ENCODE data around the gene TMEM244. TPM values are rescaled to one million over a fixed set of nuclear protein-coding genes. Genes with fewer than 3 reads are reported as not detected.
"Not testable (repeated sequence)": the region's sequence is repeated elsewhere in the genome, so short reads cannot be mapped to it uniquely, and the experiment has no call there.

TMEM244 gene
- total RNA-seq, 3 donors from 2014 or later (not counting 1 experiment from before 2014, with no cell fraction given): not detected

- no CpG with 5 or more reads among the region's 2 CpGs for WGBS (ENCODE audit: insufficient coverage)
- ATAC-seq: no peak
- Histone ChIP-seq H3K36me3 (ENCODE audit: control insufficient read depth, insufficient read depth, low read length) (no peaks in the 10 kb centered on the region), H3K27me3 (ENCODE audit: control insufficient read depth, insufficient read depth, low read length) (peaks cover 3% of the 10 kb centered on the region), H3K9me3 (ENCODE audit: control insufficient read depth, insufficient read depth, low read length) (no peaks in the 10 kb centered on the region), H3K27ac (ENCODE audit: low read length) (no peak overlapping the region), H3K4me3 (ENCODE audit: low read length) (no peak overlapping the region), H3K4me1 (ENCODE audit: control insufficient read depth, insufficient read depth, low read length) (no peaks in the 10 kb centered on the region)
- DNase-seq: no peak
- no peaks in the 10 kb centered on the region for H3K36me3 Mint-ChIP-seq
- H3K27me3 Mint-ChIP-seq (ENCODE audit: low read depth in 2 of 2): peaks cover 17 to 35% of the 10 kb centered on the region in 2 donors
- H3K4me3 Mint-ChIP-seq: no peak overlapping the region
- H3K4me1 Mint-ChIP-seq: no peaks in the 10 kb centered on the region
- H3K9me3 Mint-ChIP-seq: no peaks in the 10 kb centered on the region
- no peak overlapping the region for H3K27ac Mint-ChIP-seq
- TF ChIP-seq CTCF (IDR thresholded peaks at IDR 0.05): no peak
- intact Hi-C loops (cut with micrococcal nuclease): no loop called here
These were observed 48.9 kb downstream of the TMEM244 start for GRCh38 chr6:129812145-129812777.

- ATAC-seq; H3K27me3 ChIP-seq (ENCODE audit: control insufficient read depth, insufficient read depth, low read length); H3K4me3 Mint-ChIP-seq; H3K27ac ChIP-seq (ENCODE audit: low read length); H3K36me3 ChIP-seq (ENCODE audit: control insufficient read depth, insufficient read depth, low read length); DNase-seq; intact Hi-C loops (cut with micrococcal nuclease); H3K27ac Mint-ChIP-seq; H3K9me3 Mint-ChIP-seq; H3K36me3 Mint-ChIP-seq; H3K4me1 Mint-ChIP-seq; H3K4me1 ChIP-seq (ENCODE audit: control insufficient read depth, insufficient read depth, low read length); H3K4me3 ChIP-seq (ENCODE audit: low read length); H3K9me3 ChIP-seq (ENCODE audit: control insufficient read depth, insufficient read depth, low read length): not testable (repeated sequence)
- 100% methylated on average over 1 of the region's 2 CpGs for WGBS (ENCODE audit: insufficient coverage)
- peaks cover 25 to 51% of the 10 kb centered on the region in 2 donors for H3K27me3 Mint-ChIP-seq (ENCODE audit: low read depth in 2 of 2)
These were observed 54.0 kb downstream of the TMEM244 start for GRCh38 chr6:129807141-129807540.

GRCh38 chr6:129802920-129803319 lies 58.2 kb downstream of the TMEM244 start:
- not testable (repeated sequence) for H3K4me3 Mint-ChIP-seq; H3K4me3 ChIP-seq (ENCODE audit: low read length)

GRCh38 chr6:129801909-129802308 lies 59.2 kb downstream of the TMEM244 start:
- Mint-ChIP-seq H3K27ac (no peak overlapping the region), H3K4me1 (no peaks in the 10 kb centered on the region), H3K36me3 (no peaks in the 10 kb centered on the region), H3K9me3 (no peaks in the 10 kb centered on the region), H3K27me3 (ENCODE audit: low read depth in 2 of 2) (peaks cover 18 to 32% of the 10 kb centered on the region in 2 donors), H3K4me3 (no peak overlapping the region)
- Histone ChIP-seq H3K4me1 (ENCODE audit: control insufficient read depth, insufficient read depth, low read length) (no peaks in the 10 kb centered on the region), H3K9me3 (ENCODE audit: control insufficient read depth, insufficient read depth, low read length) (no peaks in the 10 kb centered on the region), H3K36me3 (ENCODE audit: control insufficient read depth, insufficient read depth, low read length) (no peaks in the 10 kb centered on the region), H3K4me3 (ENCODE audit: low read length) (no peak overlapping the region), H3K27ac (ENCODE audit: low read length) (no peak overlapping the region), H3K27me3 (ENCODE audit: control insufficient read depth, insufficient read depth, low read length) (no peaks in the 10 kb centered on the region)
- DNase-seq (no peak), ATAC-seq (no peak)
- 82% methylated on average over 3 of the region's 4 CpGs for whole genome bisulfite sequencing (ENCODE audit: insufficient coverage)
- intact Hi-C loops (cut with micrococcal nuclease): no loop called here
- TF ChIP-seq CTCF (IDR thresholded peaks at IDR 0.05): no peak

More at GRCh38 chr6:129802920-129803319, 58.2 kb downstream of the TMEM244 start:
- H3K27ac Mint-ChIP-seq; H3K4me1 Mint-ChIP-seq; H3K27ac ChIP-seq (ENCODE audit: low read length); H3K4me1 ChIP-seq (ENCODE audit: control insufficient read depth, insufficient read depth, low read length); H3K36me3 ChIP-seq (ENCODE audit: control insufficient read depth, insufficient read depth, low read length); DNase-seq; intact Hi-C loops (cut with micrococcal nuclease); H3K36me3 Mint-ChIP-seq; ATAC-seq; H3K27me3 ChIP-seq (ENCODE audit: control insufficient read depth, insufficient read depth, low read length); H3K9me3 Mint-ChIP-seq; H3K9me3 ChIP-seq (ENCODE audit: control insufficient read depth, insufficient read depth, low read length): not testable (repeated sequence)
- H3K27me3 Mint-ChIP-seq (ENCODE audit: low read depth in 2 of 2): peaks cover 23 to 39% of the 10 kb centered on the region in 2 donors
